DOHH2 (cell line): ENCODE data around the gene PTPRN2.

Experiments used
- H3F3A ChIP-seq: fragments of 200-600 bp; sonication (generic), shearing (Covaris generic); 2 replicates; pipeline ENCODE4 v1.6.0; 2016; ENCODE audit warnings: antibody characterized with exemption, mild to moderate bottlenecking; ENCODE audit not compliant: control insufficient read depth, insufficient read depth
- H3K27ac ChIP-seq: fragments of 200-600 bp; sonication (generic); 2 replicates; pipeline ENCODE4 v1.5.1; 2014; ENCODE audit warnings: low read depth, mild to moderate bottlenecking, low read length, moderate library complexity
- H3K27me3 ChIP-seq: fragments of 200-600 bp; sonication (generic); 2 replicates; pipeline ENCODE4 v1.6.1; 2014; ENCODE audit warnings: mild to moderate bottlenecking, low read length, mixed read lengths; ENCODE audit not compliant: control insufficient read depth
- H3K36me3 ChIP-seq: fragments of 200-600 bp; sonication (generic); 2 replicates; pipeline ENCODE4 v1.6.1; 2014; ENCODE audit warnings: mild to moderate bottlenecking, low read length, moderate library complexity, mixed read lengths; ENCODE audit not compliant: control insufficient read depth
- H3K4me1 ChIP-seq: fragments of 200-600 bp; sonication (generic); 2 replicates; pipeline ENCODE4 v1.6.1; 2014; ENCODE audit warnings: mild to moderate bottlenecking, low read length, mixed read lengths; ENCODE audit not compliant: control insufficient read depth
- H3K4me2 ChIP-seq: fragments of 200-600 bp; sonication (generic); 2 replicates; pipeline ENCODE4 v1.6.0; 2014; ENCODE audit warnings: mild to moderate bottlenecking, low read length, moderate library complexity
- H3K4me3 ChIP-seq: fragments of 200-600 bp; sonication (generic); 2 replicates; pipeline ENCODE4 v1.5.1; 2014; ENCODE audit warnings: mild to moderate bottlenecking, low read length, mixed read lengths
- H3K79me2 ChIP-seq: fragments of 200-600 bp; sonication (generic); 2 replicates; pipeline ENCODE4 v1.6.1; 2014; ENCODE audit warnings: mild to moderate bottlenecking, low read length, mixed read lengths; ENCODE audit not compliant: control insufficient read depth
- H3K9me2 ChIP-seq: fragments of 200-600 bp; sonication (generic); replicated peaks from 2 replicates; pipeline ENCODE4 v1.6.1; 2014; ENCODE audit warnings: mild to moderate bottlenecking, low read length, mixed read lengths; ENCODE audit not compliant: control insufficient read depth
- H3K9me3 ChIP-seq: fragments of 200-600 bp; sonication (generic); 2 replicates; pipeline ENCODE4 v1.6.1; 2014; ENCODE audit warnings: antibody characterized with exemption, low read length, mixed read lengths; ENCODE audit not compliant: control insufficient read depth, insufficient read depth
- H4K20me1 ChIP-seq: fragments of 200-600 bp; sonication (generic); 2 replicates; pipeline ENCODE4 v1.6.0; 2014; ENCODE audit warnings: low read depth, mild to moderate bottlenecking, antibody characterized with exemption, low read length, moderate library complexity; ENCODE audit not compliant: control insufficient read depth, insufficient read depth
- EZH2phosphoT487 ChIP-seq: fragments of 200-600 bp; sonication (generic); IDR thresholded peaks from 2 replicates; pipeline ENCODE4 v1.6.1; 2017; ENCODE audit warnings: borderline replicate concordance, mild to moderate bottlenecking, antibody characterized with exemption, low read length, moderate library complexity, mixed read lengths
- TF ChIP-seq, protein P1 (sequence below): fragments of 200-600 bp; sonication (generic); IDR thresholded peaks from one replicate; pipeline ENCODE4 v1.5.1; 2014; ENCODE audit warnings: antibody characterized with exemption, mild to moderate bottlenecking, low read depth, low read length; ENCODE audit not compliant: poor library complexity, severe bottlenecking

PTPRN2 gene

DNA sequence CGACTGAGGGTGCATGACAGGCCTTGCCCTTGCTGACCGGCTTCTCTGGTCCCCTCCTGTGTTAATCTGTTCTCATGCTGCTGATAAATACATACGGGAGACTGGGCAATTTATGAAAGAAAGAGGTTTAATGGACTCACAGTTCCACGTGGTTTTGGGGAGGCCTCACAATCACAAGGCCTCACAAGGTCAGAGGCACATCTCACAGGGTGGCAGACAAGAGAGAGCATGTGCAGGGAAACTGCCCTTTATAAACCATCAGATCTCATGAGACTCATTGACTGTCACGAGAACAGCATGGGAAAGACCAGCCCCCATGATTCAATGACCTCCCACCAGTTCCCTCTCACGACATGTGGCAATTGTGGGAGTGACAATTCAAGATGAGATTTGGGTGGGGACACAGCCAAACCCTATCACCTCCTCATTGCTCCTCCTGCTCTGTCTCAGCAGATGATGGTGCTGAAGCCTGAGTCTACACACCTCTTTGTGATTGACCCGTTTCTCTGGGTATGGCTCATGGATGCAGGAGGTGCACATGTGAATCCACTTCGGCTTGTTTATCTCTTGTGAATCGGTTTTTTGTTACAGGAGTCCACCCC is 703.1 kb downstream of the PTPRN2 start:
- peaks cover 60% of the 10 kb centered on the region; the same call in 1 of the 2 replicates for H3K9me3 ChIP-seq
- peaks cover 7% of the 10 kb centered on the region; the same call in 1 of the 2 replicates for H3F3A ChIP-seq
- no peaks in the 10 kb centered on the region for H4K20me1 ChIP-seq
- H3K27me3 ChIP-seq, result no peaks in the 10 kb centered on the region
- H3K9me2 ChIP-seq, result no peaks in the 10 kb centered on the region
- no peak overlapping the region for H3K27ac ChIP-seq
- TF ChIP-seq, protein P1, sequence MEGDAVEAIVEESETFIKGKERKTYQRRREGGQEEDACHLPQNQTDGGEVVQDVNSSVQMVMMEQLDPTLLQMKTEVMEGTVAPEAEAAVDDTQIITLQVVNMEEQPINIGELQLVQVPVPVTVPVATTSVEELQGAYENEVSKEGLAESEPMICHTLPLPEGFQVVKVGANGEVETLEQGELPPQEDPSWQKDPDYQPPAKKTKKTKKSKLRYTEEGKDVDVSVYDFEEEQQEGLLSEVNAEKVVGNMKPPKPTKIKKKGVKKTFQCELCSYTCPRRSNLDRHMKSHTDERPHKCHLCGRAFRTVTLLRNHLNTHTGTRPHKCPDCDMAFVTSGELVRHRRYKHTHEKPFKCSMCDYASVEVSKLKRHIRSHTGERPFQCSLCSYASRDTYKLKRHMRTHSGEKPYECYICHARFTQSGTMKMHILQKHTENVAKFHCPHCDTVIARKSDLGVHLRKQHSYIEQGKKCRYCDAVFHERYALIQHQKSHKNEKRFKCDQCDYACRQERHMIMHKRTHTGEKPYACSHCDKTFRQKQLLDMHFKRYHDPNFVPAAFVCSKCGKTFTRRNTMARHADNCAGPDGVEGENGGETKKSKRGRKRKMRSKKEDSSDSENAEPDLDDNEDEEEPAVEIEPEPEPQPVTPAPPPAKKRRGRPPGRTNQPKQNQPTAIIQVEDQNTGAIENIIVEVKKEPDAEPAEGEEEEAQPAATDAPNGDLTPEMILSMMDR, result no peak
- TF ChIP-seq EZH2phosphoT487, result no peak
- H3K4me2 ChIP-seq, result no peak overlapping the region
- H3K4me3 ChIP-seq, result no peak overlapping the region
- H3K79me2 ChIP-seq, result no peaks in the 10 kb centered on the region
- H3K36me3 ChIP-seq, result no peaks in the 10 kb centered on the region
- H3K4me1 ChIP-seq, result no peaks in the 10 kb centered on the region

DNA sequence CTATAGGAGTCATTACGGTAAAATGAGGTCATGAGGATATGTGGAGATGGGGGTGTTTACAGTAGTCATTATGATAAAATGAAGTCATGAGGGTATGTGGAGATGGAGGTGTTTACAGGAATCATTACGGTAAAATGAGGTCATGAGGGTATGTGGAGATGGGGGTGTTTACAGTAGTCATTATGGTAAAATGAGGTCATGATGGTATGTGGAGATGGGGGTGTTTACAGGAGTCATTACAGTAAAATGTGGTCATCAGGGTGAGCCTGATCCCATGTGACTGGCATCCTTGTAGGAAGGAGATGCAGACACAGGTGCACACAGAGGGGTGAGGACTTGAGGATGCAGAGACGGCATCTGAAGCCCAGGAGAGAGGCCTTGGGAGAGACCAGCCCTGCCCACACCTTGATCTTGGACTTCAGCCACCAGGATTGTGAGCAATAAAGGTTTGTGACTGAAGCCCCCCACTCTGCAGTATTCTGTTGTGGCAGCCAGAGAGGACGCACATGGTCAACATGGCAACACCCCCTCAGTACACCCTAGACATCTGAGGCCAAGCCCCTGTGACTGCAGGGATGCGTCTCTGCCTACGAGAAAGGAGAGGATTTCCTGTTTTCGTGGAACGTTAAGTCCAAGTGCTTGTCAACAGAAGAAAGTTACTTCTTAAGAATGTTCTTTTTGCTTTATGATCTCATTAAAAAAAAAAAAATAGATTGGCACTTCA is 706.4 kb downstream of the PTPRN2 start:
- Histone ChIP-seq H3F3A (peaks cover 7% of the 10 kb centered on the region; the same call in 1 of the 2 replicates), H3K4me3 (no peak overlapping the region), H3K27me3 (no peaks in the 10 kb centered on the region), H3K9me2 (no peaks in the 10 kb centered on the region), H3K4me1 (no peaks in the 10 kb centered on the region), H3K79me2 (no peaks in the 10 kb centered on the region), H3K4me2 (no peak overlapping the region), H3K36me3 (no peaks in the 10 kb centered on the region), H3K27ac (no peak overlapping the region), H4K20me1 (no peaks in the 10 kb centered on the region), H3K9me3 (peaks cover 69% of the 10 kb centered on the region; the same call in 1 of the 2 replicates)
- TF ChIP-seq, protein P1, result no peak
- TF ChIP-seq EZH2phosphoT487, result no peak

DNA sequence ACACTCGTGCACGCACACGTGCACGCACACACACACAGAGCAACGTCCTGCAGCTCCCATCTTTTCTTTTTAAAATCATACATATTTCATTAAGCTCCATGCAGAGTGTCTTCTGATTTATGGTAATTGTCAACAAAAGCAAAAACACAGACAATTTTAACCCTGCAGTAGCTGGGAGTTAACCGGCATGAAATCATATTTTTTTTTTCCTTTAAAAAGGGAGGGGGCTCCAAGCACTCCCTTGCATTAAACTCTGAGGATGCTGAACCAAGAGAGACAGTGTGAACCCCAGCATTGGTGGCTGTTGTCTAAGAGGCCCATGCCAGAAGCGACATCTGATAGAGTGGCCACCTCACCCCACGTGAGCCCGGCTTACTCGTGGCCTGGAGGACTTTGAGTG is 708.2 kb downstream of the PTPRN2 start:
- Histone ChIP-seq H3K9me3 (peaks cover 72% of the 10 kb centered on the region; the same call in 1 of the 2 replicates), H3K36me3 (no peaks in the 10 kb centered on the region)

More for the DNA sequence above, 708.2 kb downstream of the PTPRN2 start:
- H4K20me1 ChIP-seq, result no peaks in the 10 kb centered on the region
- H3F3A ChIP-seq, result peaks cover 7% of the 10 kb centered on the region; the same call in 1 of the 2 replicates
- no peaks in the 10 kb centered on the region for H3K4me1 ChIP-seq
- no peaks in the 10 kb centered on the region for H3K9me2 ChIP-seq
- H3K27ac ChIP-seq, result no peak overlapping the region
- no peak overlapping the region for H3K4me2 ChIP-seq
- TF ChIP-seq EZH2phosphoT487, result no peak
- TF ChIP-seq, protein P1, result no peak
- no peak overlapping the region for H3K4me3 ChIP-seq
- H3K27me3 ChIP-seq, result no peaks in the 10 kb centered on the region
- no peaks in the 10 kb centered on the region for H3K79me2 ChIP-seq
